Hepatocyte (in vitro differentiated cells): ENCODE data around the gene INPP5F.

Source experiments
- CTCF ChIP-seq: fragments of 200-600 bp; sonication (generic); IDR thresholded peaks from 2 replicates; pipeline ENCODE4 v1.5.1; 2016; ENCODE audit warnings: antibody characterized with exemption, mild to moderate bottlenecking; ENCODE audit not compliant: poor library complexity
- EZH2 ChIP-seq: fragments of 200-600 bp; sonication (generic); IDR thresholded peaks from 2 replicates; pipeline ENCODE4 v1.6.1; 2016; ENCODE audit warnings: antibody characterized with exemption, mild to moderate bottlenecking, borderline replicate concordance
- EZH2phosphoT487 ChIP-seq: fragments of 200-600 bp; sonication (generic); IDR thresholded peaks from one replicate; pipeline ENCODE4 v1.6.1; 2018; ENCODE audit warnings: antibody characterized with exemption, mild to moderate bottlenecking, low read depth, moderate library complexity; ENCODE audit not compliant: unreplicated experiment, severe bottlenecking

GRCh38 chr10:119680650-119681081 is 45.2 kb upstream of the INPP5F start:
- TF ChIP-seq CTCF: no peak
- TF ChIP-seq EZH2phosphoT487: no peak
- TF ChIP-seq EZH2: no peak
